Neural cell (in vitro differentiated cells): ENCODE results near the gene NETO1. TPM values are rescaled to one million over a fixed set of nuclear protein-coding genes. Genes with fewer than 3 reads are reported as not detected.

ENCODE experiments used
- H2AFZ ChIP-seq: fragments of 200-600, 300-800 bp; sonication (generic), shearing (Covaris generic); 2 replicates; pipeline ENCODE4 v1.6.0; 2014; ENCODE audit warnings: low read depth, mild to moderate bottlenecking, antibody characterized with exemption, low read length, moderate library complexity
- H3F3A ChIP-seq: fragments of 200-600 bp; shearing (Covaris generic); 2 replicates; pipeline ENCODE4 v1.6.1; 2016; ENCODE audit warnings: mild to moderate bottlenecking, moderate library complexity, mixed read lengths, antibody characterized with exemption, low read length; ENCODE audit not compliant: insufficient read depth, poor library complexity, severe bottlenecking
- H3K27ac ChIP-seq: fragments of 200-600, 300-800 bp; sonication (generic), shearing (Covaris generic); 2 replicates; pipeline ENCODE4 v1.5.1; 2014; ENCODE audit warnings: mild to moderate bottlenecking, low read length, moderate library complexity
- H3K27me3 ChIP-seq: fragments of 300-800, 200-600 bp; sonication (generic), shearing (Covaris generic); 2 replicates; pipeline ENCODE4 v1.6.0; 2014; ENCODE audit warnings: mild to moderate bottlenecking, low read depth, low read length, moderate library complexity; ENCODE audit not compliant: insufficient read depth
- H3K36me3 ChIP-seq: fragments of 300-800, 200-600 bp; sonication (generic), shearing (Covaris generic); 2 replicates; pipeline ENCODE4 v1.5.1; 2014; ENCODE audit warnings: mild to moderate bottlenecking, antibody characterized with exemption, low read length, moderate library complexity; ENCODE audit not compliant: insufficient read depth
- H3K4me2 ChIP-seq: fragments of 300-800, 200-600 bp; sonication (generic), shearing (Covaris generic); 2 replicates; pipeline ENCODE4 v1.6.0; 2014; ENCODE audit warnings: mild to moderate bottlenecking, low read length
- H3K4me3 ChIP-seq: fragments of 300-800, 200-600 bp; sonication (generic), shearing (Covaris generic); 2 replicates; pipeline ENCODE4 v1.5.1; 2014; ENCODE audit warnings: mild to moderate bottlenecking, low read length, moderate library complexity
- H3K79me2 ChIP-seq: fragments of 200-600 bp; shearing (Covaris generic); replicated peaks from 2 replicates; pipeline ENCODE4 v1.6.0; 2014; ENCODE audit warnings: mild to moderate bottlenecking, low read length, moderate library complexity; ENCODE audit not compliant: insufficient read depth
- H3K9ac ChIP-seq: fragments of 300-800, 200-600 bp; sonication (generic), shearing (Covaris generic); 2 replicates; pipeline ENCODE4 v1.6.1; 2016; ENCODE audit warnings: mild to moderate bottlenecking, low read length, mixed read lengths
- H3K9me2 ChIP-seq: fragments of 200-600 bp; shearing (Covaris generic); 2 replicates; pipeline ENCODE4 v1.6.1; 2016; ENCODE audit warnings: mild to moderate bottlenecking, low read length, mixed read lengths; ENCODE audit not compliant: insufficient read depth
- H3K9me3 ChIP-seq: fragments of 200-600, 300-800 bp; sonication (generic), shearing (Covaris generic); 2 replicates; pipeline ENCODE4 v1.6.1; 2016; ENCODE audit warnings: mild to moderate bottlenecking, mixed run types, low read length, moderate library complexity, mixed read lengths
- H4K20me1 ChIP-seq: fragments of 200-600 bp; shearing (Covaris generic); 2 replicates; pipeline ENCODE4 v1.6.1; 2016; ENCODE audit warnings: mild to moderate bottlenecking, mixed run types; ENCODE audit not compliant: insufficient read depth
- CTCF ChIP-seq: fragments of 450-650 bp; IDR thresholded peaks from 2 replicates; pipeline ENCODE4 v1.5.1; 2014; ENCODE audit warnings: antibody characterized with exemption, mild to moderate bottlenecking, moderate library complexity; ENCODE audit not compliant: poor library complexity, severe bottlenecking
- EP300 ChIP-seq: fragments of 450-650 bp; conservative IDR thresholded peaks from 2 replicates; pipeline ENCODE4 v1.6.1; 2014; ENCODE audit warnings: antibody characterized with exemption, mild to moderate bottlenecking, moderate library complexity; ENCODE audit not compliant: poor library complexity, severe bottlenecking
- EZH2 ChIP-seq: fragments of 200-600, 300-800 bp; shearing (Covaris generic), sonication (generic); IDR thresholded peaks from 2 replicates; pipeline ENCODE4 v1.6.1; 2014; ENCODE audit warnings: antibody characterized with exemption, low read length, borderline replicate concordance, mild to moderate bottlenecking; ENCODE audit not compliant: insufficient read depth, poor library complexity, severe bottlenecking
- MXI1 ChIP-seq: fragments of 450-650 bp; conservative IDR thresholded peaks from 2 replicates; pipeline ENCODE4 v1.6.1; 2014; ENCODE audit warnings: antibody characterized with exemption, mild to moderate bottlenecking; ENCODE audit not compliant: poor library complexity, severe bottlenecking
- POLR2AphosphoS5 ChIP-seq: IDR thresholded peaks from 2 replicates; pipeline ENCODE4 v1.6.1; 2012
- RAD21 ChIP-seq: fragments of 450-650 bp; conservative IDR thresholded peaks from 2 replicates; pipeline ENCODE4 v1.6.1; 2014; ENCODE audit warnings: antibody characterized with exemption, mild to moderate bottlenecking, moderate library complexity
- REST ChIP-seq: IDR thresholded peaks from 2 replicates; pipeline ENCODE4 v1.6.1; 2012; ENCODE audit warnings: borderline replicate concordance
- SMC3 ChIP-seq: fragments of 450-650 bp; conservative IDR thresholded peaks from 2 replicates; pipeline ENCODE4 v1.6.1; 2014; ENCODE audit warnings: antibody characterized with exemption, mild to moderate bottlenecking, moderate library complexity; ENCODE audit not compliant: poor library complexity
- TAF1 ChIP-seq: IDR thresholded peaks from 2 replicates; pipeline ENCODE4 v1.6.1; 2012; ENCODE audit warnings: low read depth
- polyA plus RNA-seq: library from polyadenylated mRNA; depleted of rRNA; stranded (reverse); fragments of >200 nt; gene quantifications from 2 replicates; pipeline ENCODE4 v1.2.3, GENCODE V29; 2014

The NETO1 gene
- polyA plus RNA-seq, 1 donor from 2014 or later: 0.45 TPM

DNA sequence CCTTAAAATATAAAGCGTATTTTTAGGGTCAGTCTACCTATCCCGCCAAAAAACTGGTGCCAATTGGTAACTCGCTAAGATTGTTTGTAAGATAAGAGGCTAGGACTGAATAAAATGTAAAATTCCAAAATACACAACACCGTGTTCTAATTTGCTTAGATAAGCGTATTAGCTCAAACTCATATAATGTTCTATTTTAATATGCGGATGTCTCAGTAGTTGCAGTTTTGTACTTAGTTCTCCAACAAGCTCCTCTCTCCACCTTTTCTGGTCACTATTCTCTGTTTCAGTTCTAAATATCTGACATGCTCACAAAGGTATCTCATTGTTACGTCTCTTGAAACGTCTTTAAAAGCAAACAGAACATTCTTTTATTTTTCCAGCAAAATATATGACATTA, 24.0 kb downstream of the NETO1 start:
- no peaks in the 10 kb centered on the region for H3F3A ChIP-seq
- H4K20me1 ChIP-seq: no peaks in the 10 kb centered on the region
- H3K9me2 ChIP-seq: no peaks in the 10 kb centered on the region
- H3K4me2 ChIP-seq: no peak overlapping the region
- no peak overlapping the region for H3K4me3 ChIP-seq
- H3K79me2 ChIP-seq: no peaks in the 10 kb centered on the region
- TF ChIP-seq EZH2: no peak
- H2AFZ ChIP-seq: no peak overlapping the region
- H3K9me3 ChIP-seq: no peaks in the 10 kb centered on the region
- no peaks in the 10 kb centered on the region for H3K36me3 ChIP-seq
- H3K9ac ChIP-seq: no peak overlapping the region
- H3K27me3 ChIP-seq: no peaks in the 10 kb centered on the region
- no peak overlapping the region for H3K27ac ChIP-seq

GRCh38 chr18:72840109-72840508, 27.7 kb downstream of the NETO1 start:
- Histone ChIP-seq H3K9me2 (no peaks in the 10 kb centered on the region), H3K9ac (no peak overlapping the region), H3K27ac (no peak overlapping the region), H3K9me3 (no peaks in the 10 kb centered on the region), H3K4me3 (no peak overlapping the region), H3F3A (no peaks in the 10 kb centered on the region), H3K79me2 (no peaks in the 10 kb centered on the region), H3K27me3 (no peaks in the 10 kb centered on the region), H3K4me2 (no peak overlapping the region), H2AFZ (no peak overlapping the region), H3K36me3 (no peaks in the 10 kb centered on the region), H4K20me1 (no peaks in the 10 kb centered on the region)
- TF ChIP-seq EZH2: no peak
- TF ChIP-seq EP300: no peak
- TF ChIP-seq REST: no peak
- TF ChIP-seq SMC3: no peak
- TF ChIP-seq TAF1: no peak
- TF ChIP-seq RAD21: no peak
- no peak for TF ChIP-seq CTCF
- TF ChIP-seq POLR2AphosphoS5: no peak
- TF ChIP-seq MXI1: no peak

DNA sequence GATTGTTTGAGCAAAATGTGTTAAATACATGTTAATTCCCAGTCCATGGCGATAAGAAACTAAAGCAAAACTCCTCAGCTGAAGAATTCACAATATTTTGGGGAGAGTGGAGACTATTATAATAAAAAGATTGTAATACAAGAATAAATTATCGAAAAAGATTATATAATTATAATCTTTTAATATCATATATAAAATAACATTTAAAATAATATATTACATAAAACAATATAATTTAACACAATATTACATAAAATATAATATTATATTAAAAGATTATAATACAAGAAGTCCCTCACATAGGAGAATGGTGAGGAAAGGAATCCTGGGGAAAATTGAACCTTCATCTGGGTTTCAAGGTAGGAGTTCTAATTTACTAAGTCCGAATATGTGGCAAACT, 33.1 kb downstream of the NETO1 start:
- Histone ChIP-seq H2AFZ (no peak overlapping the region), H3K27ac (no peak overlapping the region), H3K36me3 (no peaks in the 10 kb centered on the region), H3K4me3 (no peak overlapping the region), H3K4me2 (no peak overlapping the region), H3K9me3 (no peaks in the 10 kb centered on the region), H3F3A (no peaks in the 10 kb centered on the region), H3K27me3 (peaks cover 21% of the 10 kb centered on the region), H4K20me1 (no peaks in the 10 kb centered on the region), H3K9me2 (no peaks in the 10 kb centered on the region), H3K9ac (no peak overlapping the region), H3K79me2 (no peaks in the 10 kb centered on the region)
- TF ChIP-seq CTCF (no peak), SMC3 (no peak), MXI1 (no peak), REST (no peak), RAD21 (no peak), POLR2AphosphoS5 (no peak), EP300 (no peak), EZH2 (no peak), TAF1 (no peak)
